MM.1S (cell line): ENCODE data around the gene PDF.

Experiments
- EZH2phosphoT487 ChIP-seq: fragments of 300-600 bp; sonication (generic); IDR thresholded peaks from 2 replicates; pipeline ENCODE4 v1.6.1; 2018; ENCODE audit warnings: antibody characterized with exemption, low read length
- TF ChIP-seq, protein P1 (sequence below): fragments of 300-600 bp; sonication (generic); IDR thresholded peaks from 2 replicates; pipeline ENCODE4 v1.5.1; 2016; ENCODE audit warnings: antibody characterized with exemption, low read length, mixed read lengths

DNA sequence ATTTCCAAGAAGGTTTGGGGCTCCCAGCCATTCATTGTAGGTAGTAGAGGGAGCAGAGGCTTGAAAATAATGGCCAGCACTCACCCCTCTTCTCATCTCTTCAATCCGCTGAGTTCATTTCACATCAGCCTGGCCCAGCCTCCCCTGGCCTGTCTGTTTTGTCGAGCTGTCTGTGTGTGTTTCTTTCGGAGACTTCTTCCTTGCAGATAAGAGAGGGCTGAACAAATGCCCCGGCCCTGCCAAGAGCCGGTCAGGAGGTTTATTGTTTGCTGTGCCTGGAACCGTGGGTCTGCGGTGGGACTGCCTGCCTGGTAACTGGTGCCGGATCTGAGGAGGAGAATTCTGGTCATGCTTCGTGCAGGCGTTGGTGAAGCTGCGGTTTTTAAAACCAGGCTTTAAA, 15.9 kb downstream of the PDF start:
- TF ChIP-seq EZH2phosphoT487 = no peak
- TF ChIP-seq, protein P1, sequence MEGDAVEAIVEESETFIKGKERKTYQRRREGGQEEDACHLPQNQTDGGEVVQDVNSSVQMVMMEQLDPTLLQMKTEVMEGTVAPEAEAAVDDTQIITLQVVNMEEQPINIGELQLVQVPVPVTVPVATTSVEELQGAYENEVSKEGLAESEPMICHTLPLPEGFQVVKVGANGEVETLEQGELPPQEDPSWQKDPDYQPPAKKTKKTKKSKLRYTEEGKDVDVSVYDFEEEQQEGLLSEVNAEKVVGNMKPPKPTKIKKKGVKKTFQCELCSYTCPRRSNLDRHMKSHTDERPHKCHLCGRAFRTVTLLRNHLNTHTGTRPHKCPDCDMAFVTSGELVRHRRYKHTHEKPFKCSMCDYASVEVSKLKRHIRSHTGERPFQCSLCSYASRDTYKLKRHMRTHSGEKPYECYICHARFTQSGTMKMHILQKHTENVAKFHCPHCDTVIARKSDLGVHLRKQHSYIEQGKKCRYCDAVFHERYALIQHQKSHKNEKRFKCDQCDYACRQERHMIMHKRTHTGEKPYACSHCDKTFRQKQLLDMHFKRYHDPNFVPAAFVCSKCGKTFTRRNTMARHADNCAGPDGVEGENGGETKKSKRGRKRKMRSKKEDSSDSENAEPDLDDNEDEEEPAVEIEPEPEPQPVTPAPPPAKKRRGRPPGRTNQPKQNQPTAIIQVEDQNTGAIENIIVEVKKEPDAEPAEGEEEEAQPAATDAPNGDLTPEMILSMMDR = no peak
